IPS-15b (cell line): ENCODE results near the gene FRMD4A.

Experiments
- H3K27me3 ChIP-seq: one replicate; pipeline ENCODE4 v1.6.1; 2013; ENCODE audit warnings: low read length; ENCODE audit not compliant: control insufficient read depth, insufficient read depth
- H3K36me3 ChIP-seq: one replicate; pipeline ENCODE4 v1.6.1; 2013; ENCODE audit warnings: low read length; ENCODE audit not compliant: control insufficient read depth, insufficient read depth
- H3K4me1 ChIP-seq: one replicate; pipeline ENCODE4 v1.6.1; 2013; ENCODE audit warnings: mild to moderate bottlenecking, low read length; ENCODE audit not compliant: control insufficient read depth, insufficient read depth
- H3K4me3 ChIP-seq: one replicate; pipeline ENCODE4 v1.5.1; 2013; ENCODE audit warnings: low read depth, low read length
- H3K9ac ChIP-seq: one replicate; pipeline ENCODE4 v1.6.1; 2013; ENCODE audit warnings: low read depth, mild to moderate bottlenecking, low read length
- H3K9me3 ChIP-seq: one replicate; pipeline ENCODE4 v1.6.1; 2013; ENCODE audit warnings: mild to moderate bottlenecking, low read length; ENCODE audit not compliant: control insufficient read depth, insufficient read depth

The FRMD4A gene

DNA sequence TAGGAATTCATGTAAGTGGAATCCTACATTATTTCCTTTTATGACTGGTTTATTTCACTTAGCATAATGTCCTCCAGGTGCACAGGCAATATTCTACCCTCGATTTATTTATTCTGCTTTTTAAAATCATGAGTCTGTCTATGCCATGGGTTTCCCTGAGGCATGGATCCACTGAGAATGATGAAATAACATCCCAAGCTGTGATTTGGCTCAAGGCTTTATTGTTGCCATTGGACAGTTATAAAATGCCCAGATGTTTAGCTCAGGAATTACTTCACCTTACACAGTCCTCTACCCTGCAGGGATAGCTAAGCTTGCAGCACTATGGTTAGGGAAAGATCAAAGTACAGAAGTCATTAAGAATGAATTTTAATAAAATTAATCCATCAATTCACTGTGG is 219.5 kb downstream of the FRMD4A start:
- H3K27me3 ChIP-seq = no peaks in the 10 kb centered on the region
- no peak overlapping the region for H3K9ac ChIP-seq
- H3K36me3 ChIP-seq = no peaks in the 10 kb centered on the region
- H3K9me3 ChIP-seq = no peaks in the 10 kb centered on the region
- no peaks in the 10 kb centered on the region for H3K4me1 ChIP-seq
- H3K4me3 ChIP-seq = no peak overlapping the region

DNA sequence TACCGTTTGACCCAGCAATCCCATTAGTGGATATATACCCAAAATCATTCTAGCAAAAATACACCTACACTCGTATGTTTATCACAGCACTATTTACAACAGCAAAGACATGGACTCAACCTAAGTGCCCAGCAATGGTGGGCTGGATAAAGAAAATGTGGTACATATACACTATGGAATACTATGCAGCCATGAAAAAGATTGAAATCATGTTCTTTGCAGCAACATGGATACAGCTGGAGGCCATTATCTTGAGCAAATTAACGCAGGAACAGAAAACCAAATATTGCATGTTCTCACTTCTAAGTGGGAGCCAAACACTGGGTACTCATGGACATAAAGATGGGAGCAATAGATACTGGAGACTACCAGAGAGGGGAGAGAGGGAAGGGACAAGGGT is 223.9 kb downstream of the FRMD4A start:
- H3K27me3 ChIP-seq = no peaks in the 10 kb centered on the region

DNA sequence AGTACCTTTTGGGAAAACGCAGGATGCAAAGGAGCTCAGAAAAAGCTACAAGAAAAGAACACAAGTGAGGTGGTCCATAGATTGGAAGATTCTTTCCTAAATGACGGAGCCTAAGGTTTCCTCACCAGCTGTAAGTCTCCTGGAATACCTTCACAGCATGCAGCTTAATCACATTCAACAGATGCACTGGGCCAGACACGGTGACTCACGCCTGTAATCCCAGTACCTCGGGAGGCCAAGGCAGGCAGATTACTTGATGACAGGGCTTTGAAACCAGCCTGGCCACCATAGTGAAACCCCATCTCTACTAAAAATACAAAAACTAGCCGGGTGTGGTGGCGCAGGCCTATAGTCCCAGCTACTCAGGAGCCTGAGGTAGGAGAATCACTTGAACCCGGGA is 228.7 kb downstream of the FRMD4A start:
- H3K9ac ChIP-seq = no peak overlapping the region
- H3K27me3 ChIP-seq = no peaks in the 10 kb centered on the region
- no peaks in the 10 kb centered on the region for H3K36me3 ChIP-seq
- H3K4me3 ChIP-seq = no peak overlapping the region
- H3K9me3 ChIP-seq = no peaks in the 10 kb centered on the region
- no peaks in the 10 kb centered on the region for H3K4me1 ChIP-seq

More for the DNA sequence above, 223.9 kb downstream of the FRMD4A start:
- Histone ChIP-seq H3K36me3 (no peaks in the 10 kb centered on the region), H3K9ac (no peak overlapping the region), H3K9me3 (no peaks in the 10 kb centered on the region), H3K4me1 (no peaks in the 10 kb centered on the region), H3K4me3 (no peak overlapping the region)

DNA sequence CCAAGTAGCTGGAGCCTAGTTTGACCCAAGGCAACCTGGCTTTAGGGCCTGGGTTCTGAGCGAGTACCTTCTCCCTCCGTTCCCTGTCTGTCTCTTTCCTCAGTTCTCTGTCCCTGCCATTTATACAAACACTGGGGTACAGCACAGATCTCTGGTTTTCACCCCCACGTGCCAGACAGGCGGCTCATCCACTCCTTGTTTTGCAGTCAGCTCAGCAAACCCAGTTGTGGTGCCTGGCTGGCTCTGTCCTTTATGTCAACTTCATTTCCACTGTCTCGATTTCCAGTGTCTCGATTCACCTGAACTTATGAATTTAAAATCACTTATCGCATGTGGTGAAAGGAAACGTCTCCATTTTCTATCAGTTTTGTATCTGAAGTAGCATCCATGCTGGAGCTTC is 230.8 kb downstream of the FRMD4A start:
- no peak overlapping the region for H3K9ac ChIP-seq
- H3K4me3 ChIP-seq = no peak overlapping the region
- no peaks in the 10 kb centered on the region for H3K9me3 ChIP-seq
- no peaks in the 10 kb centered on the region for H3K36me3 ChIP-seq
- H3K27me3 ChIP-seq = no peaks in the 10 kb centered on the region
- no peaks in the 10 kb centered on the region for H3K4me1 ChIP-seq

DNA sequence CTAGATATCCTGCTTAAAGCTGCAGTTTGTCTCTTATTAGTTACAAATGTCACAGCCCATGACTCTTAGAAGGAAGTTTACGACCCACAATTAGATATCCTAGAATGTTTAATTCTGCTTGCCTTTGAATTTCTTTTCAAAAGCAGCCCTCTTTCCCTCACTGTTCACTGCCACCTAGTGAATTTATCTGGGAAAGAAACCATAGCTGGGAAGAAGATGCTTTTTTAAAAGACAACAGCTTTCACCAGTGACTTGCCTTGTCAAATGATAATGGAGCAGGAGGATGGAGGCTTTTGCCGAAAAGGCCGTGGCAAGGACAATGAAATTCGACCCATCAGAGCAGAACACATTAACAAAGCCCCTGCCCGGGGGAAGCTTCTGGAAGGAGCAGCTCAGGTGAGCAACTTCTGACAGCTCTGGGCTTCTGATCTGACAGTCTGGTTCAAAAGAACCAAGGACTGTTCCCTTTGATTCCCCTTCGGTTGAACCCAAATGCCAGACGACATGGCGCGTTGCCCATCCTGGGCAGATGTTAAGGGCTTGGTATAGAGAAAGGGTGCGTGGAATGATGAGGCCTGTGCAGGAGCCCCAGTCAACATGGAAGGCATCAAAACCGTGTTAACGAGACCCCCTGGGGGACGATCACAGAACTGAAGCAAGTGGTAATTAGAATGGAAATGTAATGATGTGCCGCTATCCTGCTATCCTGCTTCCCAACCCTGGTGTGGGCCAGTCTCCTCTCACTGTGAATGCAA is 236.8 kb downstream of the FRMD4A start:
- Histone ChIP-seq H3K4me3 (no peak overlapping the region), H3K4me1 (peaks cover 9% of the 10 kb centered on the region), H3K9ac (no peak overlapping the region)

DNA sequence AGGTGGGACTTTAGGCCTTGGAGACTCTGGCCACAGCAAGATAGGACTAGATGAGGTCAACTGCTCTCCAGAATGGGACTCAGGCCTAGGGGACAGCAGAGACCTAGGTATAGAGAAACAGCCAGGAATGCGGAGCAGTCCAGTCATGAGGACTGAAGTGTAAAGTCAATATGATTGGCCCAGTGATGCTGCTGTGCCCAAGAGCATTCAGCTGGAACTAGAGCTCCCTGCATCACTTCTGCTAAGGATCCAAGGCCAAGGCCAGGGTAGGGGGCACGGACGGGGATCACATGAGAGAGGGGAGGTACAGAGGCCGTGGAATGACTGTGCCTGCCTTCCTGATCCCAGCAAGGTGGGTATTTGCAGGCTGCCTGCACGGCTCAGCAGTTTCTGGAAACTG is 237.9 kb downstream of the FRMD4A start:
- peaks cover 9% of the 10 kb centered on the region for H3K4me1 ChIP-seq
- no peaks in the 10 kb centered on the region for H3K27me3 ChIP-seq
- no peaks in the 10 kb centered on the region for H3K9me3 ChIP-seq
- no peak overlapping the region for H3K4me3 ChIP-seq
- no peaks in the 10 kb centered on the region for H3K36me3 ChIP-seq
- H3K9ac ChIP-seq = no peak overlapping the region

More for the DNA sequence above, 236.8 kb downstream of the FRMD4A start:
- no peaks in the 10 kb centered on the region for H3K9me3 ChIP-seq
- H3K27me3 ChIP-seq = no peaks in the 10 kb centered on the region
- H3K36me3 ChIP-seq = no peaks in the 10 kb centered on the region

DNA sequence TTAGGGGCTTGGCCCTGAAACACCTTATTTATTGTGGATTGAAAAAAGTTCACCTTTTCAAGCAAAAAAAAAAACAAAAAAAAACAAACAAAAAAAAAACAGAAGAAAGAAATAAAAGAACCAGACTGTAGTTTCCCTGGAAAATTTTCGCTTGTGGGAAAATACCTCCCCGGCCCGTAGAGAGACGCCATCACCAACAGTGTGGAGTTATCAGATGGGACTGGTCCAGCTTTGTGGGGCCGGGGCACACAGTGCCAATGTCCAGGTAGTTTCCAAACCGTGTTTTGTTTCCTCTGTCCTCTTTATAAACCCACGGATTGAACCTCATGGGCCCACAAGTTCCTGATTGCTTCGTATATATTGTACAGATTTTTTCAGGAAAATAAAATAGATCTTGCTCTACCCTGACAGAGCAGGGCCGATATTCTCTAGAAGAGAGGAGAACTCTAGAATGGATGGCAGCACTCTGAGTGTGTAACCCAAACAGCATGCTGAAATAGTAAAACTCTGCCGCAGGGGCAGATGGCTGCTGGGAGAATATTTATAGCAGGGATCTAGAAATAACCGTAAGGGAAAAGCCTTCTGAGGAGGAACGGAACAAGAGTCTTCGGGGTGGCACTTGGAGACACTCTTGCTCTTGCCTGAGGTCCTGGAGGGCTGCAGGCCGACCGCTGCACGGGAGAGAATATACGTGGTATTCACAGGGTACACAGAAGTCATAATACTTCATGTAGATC is 241.0 kb downstream of the FRMD4A start:
- Histone ChIP-seq H3K4me1 (peaks cover 9% of the 10 kb centered on the region), H3K36me3 (no peaks in the 10 kb centered on the region), H3K9me3 (no peaks in the 10 kb centered on the region), H3K4me3 (no peak overlapping the region), H3K27me3 (no peaks in the 10 kb centered on the region), H3K9ac (no peak overlapping the region)

DNA sequence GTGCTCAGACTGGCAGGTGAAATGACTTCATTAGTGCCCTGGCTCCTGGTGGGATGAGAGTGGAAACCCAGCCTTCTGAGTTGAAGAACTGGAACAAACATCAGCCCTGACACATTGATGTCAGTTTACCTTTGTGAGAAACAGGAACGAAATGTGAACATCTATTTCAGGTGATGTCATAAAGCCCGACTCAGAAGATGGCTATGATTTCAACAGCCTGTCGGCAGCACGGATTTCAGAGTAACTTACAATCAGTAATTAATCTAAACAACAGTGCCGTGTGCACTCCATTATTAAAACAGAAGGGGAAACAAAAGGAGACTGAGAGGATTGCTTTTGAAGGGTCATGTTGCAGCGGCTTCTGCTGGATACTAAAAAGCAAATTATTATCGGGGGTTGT is 243.2 kb downstream of the FRMD4A start:
- H3K27me3 ChIP-seq = no peaks in the 10 kb centered on the region
- no peaks in the 10 kb centered on the region for H3K9me3 ChIP-seq
- no peaks in the 10 kb centered on the region for H3K4me1 ChIP-seq
- H3K4me3 ChIP-seq = no peak overlapping the region
- H3K36me3 ChIP-seq = no peaks in the 10 kb centered on the region
- no peak overlapping the region for H3K9ac ChIP-seq

DNA sequence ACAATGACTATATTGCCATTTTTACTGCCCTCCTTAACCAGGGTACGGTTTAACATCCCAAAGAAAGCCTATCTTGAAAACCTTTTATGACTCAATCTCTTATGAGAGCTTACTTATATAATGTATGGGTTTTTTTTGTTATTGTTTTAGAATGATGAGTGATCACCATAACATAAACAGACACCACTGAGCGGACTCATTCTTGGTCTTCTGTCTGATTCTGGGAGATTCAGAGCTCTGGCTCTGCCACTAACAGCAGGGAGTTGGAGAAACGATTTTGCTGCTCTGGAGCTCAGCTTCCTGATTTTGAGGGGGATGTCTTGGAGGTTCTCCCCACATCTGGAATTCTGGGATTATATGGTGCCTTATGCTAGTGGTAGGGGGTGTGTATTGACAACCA is 244.1 kb downstream of the FRMD4A start:
- no peak overlapping the region for H3K9ac ChIP-seq
- H3K4me3 ChIP-seq = no peak overlapping the region
- no peaks in the 10 kb centered on the region for H3K9me3 ChIP-seq
- no peaks in the 10 kb centered on the region for H3K27me3 ChIP-seq
- H3K36me3 ChIP-seq = no peaks in the 10 kb centered on the region
- H3K4me1 ChIP-seq = no peaks in the 10 kb centered on the region

DNA sequence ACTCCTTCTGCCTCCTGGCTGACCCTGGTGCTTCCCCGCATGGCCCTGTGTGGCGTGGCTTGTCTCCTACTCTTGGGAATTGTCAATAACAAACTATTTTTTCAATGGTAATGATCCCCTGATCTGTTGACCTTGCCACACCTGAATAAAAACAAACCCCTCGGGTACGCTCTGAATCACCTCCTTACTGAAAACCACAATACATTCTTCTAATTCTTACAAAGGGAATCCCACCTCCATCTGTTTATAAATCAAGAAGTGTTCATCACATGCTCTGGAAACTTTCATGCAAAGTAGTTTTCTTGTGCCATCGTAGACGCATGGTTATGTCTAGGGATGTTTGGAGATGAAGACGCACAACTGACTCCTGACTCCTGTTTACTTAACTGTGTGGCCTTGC is 245.8 kb downstream of the FRMD4A start:
- no peak overlapping the region for H3K4me3 ChIP-seq
- H3K4me1 ChIP-seq = no peaks in the 10 kb centered on the region
- no peaks in the 10 kb centered on the region for H3K27me3 ChIP-seq
- no peaks in the 10 kb centered on the region for H3K9me3 ChIP-seq
- no peaks in the 10 kb centered on the region for H3K36me3 ChIP-seq
- H3K9ac ChIP-seq = no peak overlapping the region

DNA sequence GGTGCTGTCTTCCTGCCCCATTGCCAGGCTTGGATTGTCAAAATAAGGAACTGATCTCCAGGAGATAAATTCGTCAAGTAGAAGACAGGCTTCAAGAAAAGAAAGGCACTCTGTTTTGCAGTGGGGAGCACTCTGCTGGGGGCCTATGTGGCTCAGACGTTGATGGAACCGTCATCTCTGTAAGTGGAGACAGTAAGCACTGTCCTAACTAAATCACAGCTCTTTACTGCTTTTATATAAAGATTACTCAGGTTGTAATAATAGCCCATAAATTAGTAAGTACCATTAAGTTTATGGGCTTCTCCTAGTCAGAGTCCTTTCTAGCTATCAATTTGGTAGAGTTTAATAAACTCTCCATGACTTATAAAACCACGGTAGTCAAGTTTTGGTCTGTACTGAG is 249.9 kb downstream of the FRMD4A start:
- Histone ChIP-seq H3K9me3 (no peaks in the 10 kb centered on the region), H3K4me1 (no peaks in the 10 kb centered on the region), H3K27me3 (no peaks in the 10 kb centered on the region), H3K4me3 (no peak overlapping the region), H3K36me3 (peaks cover 2% of the 10 kb centered on the region), H3K9ac (no peak overlapping the region)

DNA sequence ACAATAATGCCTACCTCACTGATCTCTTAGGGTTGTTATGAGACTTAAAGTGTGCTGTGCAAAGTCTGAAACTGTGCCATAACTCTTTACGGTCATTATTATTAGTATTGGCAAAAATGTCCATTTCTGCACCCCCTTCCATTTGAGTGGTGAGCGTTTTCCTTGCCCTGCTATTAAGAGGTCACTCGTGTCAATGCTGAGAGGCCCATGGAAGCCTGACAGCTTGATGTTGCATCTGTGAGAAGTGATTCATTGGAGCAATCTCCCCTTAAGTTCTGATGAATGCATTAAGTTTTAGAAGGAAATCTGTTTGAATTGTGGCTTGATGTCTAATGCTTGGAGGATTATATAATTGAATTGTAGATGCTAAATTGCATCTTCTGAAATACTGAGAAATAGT is 253.3 kb downstream of the FRMD4A start:
- Histone ChIP-seq H3K9ac (no peak overlapping the region), H3K4me1 (peaks cover 2% of the 10 kb centered on the region), H3K36me3 (peaks cover 2% of the 10 kb centered on the region), H3K9me3 (no peaks in the 10 kb centered on the region), H3K27me3 (no peaks in the 10 kb centered on the region), H3K4me3 (no peak overlapping the region)
